Astrocyte of the cerebellum (primary cell): Measurements from ENCODE around the gene GUK1.

ENCODE experiments used
- DNase-seq: peaks from one replicate; pipeline ENCODE4 v3.0.0-alpha.2; 2011; ENCODE audit warnings: low read depth
- H3K4me3 ChIP-seq: 2 replicates; pipeline ENCODE4 v1.5.1; 2011; ENCODE audit warnings: mild to moderate bottlenecking, low read depth, low read length, moderate library complexity
- CTCF ChIP-seq: IDR thresholded peaks from 2 replicates; pipeline ENCODE4 v1.5.1; 2012; ENCODE audit warnings: low read length, low read depth, moderate library complexity, mild to moderate bottlenecking; ENCODE audit errors: missing control alignments
- in situ Hi-C: cut with HindIII; loops from 2 replicates; pipeline ENCODE4 v1.10.0; 2017; ENCODE audit warnings: low sequenced_read_pairs

The GUK1 gene

GRCh38 chr1:228149406-228150119 is 9.5 kb downstream of the GUK1 start, which contains the start of gene GJC2:
Gene GJC2 (plus strand): TSS chr1:228149930. CDS start chr1:228157759, 7,829 bp downstream.
- no peak within 1 kb of the TSS for H3K4me3 ChIP-seq
- TF ChIP-seq CTCF = no peak
- no peak for DNase-seq
- in situ Hi-C loops = no loop called here

GRCh38 chr1:228150120-228150460 is 10.0 kb downstream of the GUK1 start:
- in situ Hi-C loops = no loop called here
- TF ChIP-seq CTCF = no peak
- DNase-seq = no peak
- H3K4me3 ChIP-seq = no peak overlapping the region

GRCh38 chr1:228150461-228151179 is 10.5 kb downstream of the GUK1 start:
- DNase-seq = peak; percentile 26
- H3K4me3 ChIP-seq = no peak overlapping the region
- TF ChIP-seq CTCF = no peak
- in situ Hi-C loops = no loop called here

GRCh38 chr1:228151180-228151925 is 11.3 kb downstream of the GUK1 start:
- TF ChIP-seq CTCF = no peak
- in situ Hi-C loops = no loop called here
- no peak overlapping the region for H3K4me3 ChIP-seq
- DNase-seq = no peak

- H3K4me3 ChIP-seq = no peak overlapping the region
- DNase-seq = no peak
- no peak for TF ChIP-seq CTCF
- in situ Hi-C loops = no loop called here
Measured at GRCh38 chr1:228152097-228152917, 12.2 kb downstream of the GUK1 start.

- DNase-seq = no peak
- TF ChIP-seq CTCF = no peak
- in situ Hi-C loops = no loop called here
- H3K4me3 ChIP-seq = no peak overlapping the region
Measured at GRCh38 chr1:228152918-228153258, 12.8 kb downstream of the GUK1 start.
